Stimulated activated naive CD8-positive, alpha-beta T cell treated with anti-CD3 and anti-CD28 coated beads, Interleukin-15, amount 100 ng/mL, for 72 hours (primary cell): ENCODE data around the gene OTUD3.

Source experiments
- ATAC-seq: fragments of 150-1000 bp; cut with Tn5 transposase; 2 replicates; pipeline ENCODE4 v1.10.0; 2021; ENCODE audit warnings: mild to moderate bottlenecking, moderate library complexity
- DNase-seq, 2 donors: peaks; one replicate each; pipeline ENCODE4 v3.0.0; 2021 to 2022
- H3K27ac Mint-ChIP-seq, 2 donors: one replicate each; pipeline ENCODE4 v1.8.0; 2022; ENCODE audit warnings: mild to moderate bottlenecking in 2 of 2, mixed read lengths in 2 of 2, moderate library complexity in 2 of 2
- H3K27me3 Mint-ChIP-seq: one replicate; pipeline ENCODE4 v1.8.0; 2022; ENCODE audit warnings: mixed read lengths
- H3K4me1 Mint-ChIP-seq: one replicate; pipeline ENCODE4 v1.8.0; 2022; ENCODE audit warnings: mild to moderate bottlenecking, mixed read lengths
- H3K4me3 Mint-ChIP-seq, 2 donors: one replicate each; pipeline ENCODE4 v1.8.0; 2022; ENCODE audit warnings: mild to moderate bottlenecking in 2 of 2, mixed read lengths in 2 of 2, moderate library complexity in 1 of 2
- H3K9me3 Mint-ChIP-seq, 2 donors: one replicate each; pipeline ENCODE4 v1.8.0; 2022; ENCODE audit warnings: mixed read lengths in 2 of 2

OTUD3 gene

GRCh38 chr1:19945914-19946313 lies 63.7 kb downstream of the OTUD3 start:
- Mint-ChIP-seq H3K4me3 (no peak overlapping the region), H3K27ac (no peak overlapping the region), H3K9me3 (no peaks in the 10 kb centered on the region), H3K4me1 (no peaks in the 10 kb centered on the region), H3K27me3 (peaks cover 14% of the 10 kb centered on the region)
- ATAC-seq (no peak), DNase-seq (no peak)

GRCh38 chr1:19946331-19946751 lies 64.1 kb downstream of the OTUD3 start:
- H3K27ac Mint-ChIP-seq: no peak overlapping the region
- ATAC-seq: no peak

GRCh38 chr1:19946971-19947370 lies 64.8 kb downstream of the OTUD3 start:
- H3K9me3 Mint-ChIP-seq: no peaks in the 10 kb centered on the region
- H3K4me3 Mint-ChIP-seq: no peak overlapping the region
- no peaks in the 10 kb centered on the region for H3K4me1 Mint-ChIP-seq
- ATAC-seq (no peak), DNase-seq (no peak)
- no peak overlapping the region for H3K27ac Mint-ChIP-seq
- H3K27me3 Mint-ChIP-seq: peaks cover 18% of the 10 kb centered on the region

More at GRCh38 chr1:19946331-19946751, 64.1 kb downstream of the OTUD3 start:
- Mint-ChIP-seq H3K9me3 (no peaks in the 10 kb centered on the region), H3K4me3 (no peak overlapping the region), H3K4me1 (no peaks in the 10 kb centered on the region), H3K27me3 (peaks cover 14% of the 10 kb centered on the region)
- no peak for DNase-seq

- ATAC-seq: no peak
- H3K4me3 Mint-ChIP-seq: no peak overlapping the region
These were observed 66.8 kb downstream of the OTUD3 start for GRCh38 chr1:19949016-19949415.

GRCh38 chr1:19954059-19954458 lies 71.9 kb downstream of the OTUD3 start:
- Mint-ChIP-seq H3K4me3 (no peak overlapping the region), H3K4me1 (peaks cover 9% of the 10 kb centered on the region), H3K9me3 (peaks cover 13 to 15% of the 10 kb centered on the region in 2 donors), H3K27ac (peak overlapping the region in 1 of 2 donors; percentile 46), H3K27me3 (peaks cover 55% of the 10 kb centered on the region)
- ATAC-seq (no peak), DNase-seq (no peak)

More at GRCh38 chr1:19949016-19949415, 66.8 kb downstream of the OTUD3 start:
- Mint-ChIP-seq H3K27me3 (peaks cover 38% of the 10 kb centered on the region), H3K9me3 (peaks cover 8 to 11% of the 10 kb centered on the region in 2 donors), H3K4me1 (peaks cover under 1% of the 10 kb centered on the region), H3K27ac (no peak overlapping the region)
- no peak for DNase-seq

- Mint-ChIP-seq H3K27me3 (peaks cover 53% of the 10 kb centered on the region), H3K4me3 (no peak overlapping the region), H3K9me3 (peaks cover 13 to 15% of the 10 kb centered on the region in 2 donors), H3K4me1 (peaks cover 9% of the 10 kb centered on the region), H3K27ac (peak overlapping the region in 1 of 2 donors; percentile 74)
- ATAC-seq: no peak
- no peak for DNase-seq
These were observed 73.5 kb downstream of the OTUD3 start for GRCh38 chr1:19955534-19956170.

GRCh38 chr1:19957779-19958178 lies 75.6 kb downstream of the OTUD3 start:
- Mint-ChIP-seq H3K4me1 (peaks cover 9% of the 10 kb centered on the region), H3K27me3 (peaks cover 54% of the 10 kb centered on the region), H3K4me3 (no peak overlapping the region), H3K9me3 (peaks cover 12 to 13% of the 10 kb centered on the region in 2 donors), H3K27ac (no peak overlapping the region)
- no peak for ATAC-seq
- no peak for DNase-seq

- DNase-seq (no peak), ATAC-seq (no peak)
- Mint-ChIP-seq H3K27me3 (peaks cover 54% of the 10 kb centered on the region), H3K4me3 (no peak overlapping the region), H3K27ac (no peak overlapping the region), H3K4me1 (no peaks in the 10 kb centered on the region), H3K9me3 (peaks cover 0 to 22% of the 10 kb centered on the region in 2 donors)
These were observed 78.4 kb downstream of the OTUD3 start for GRCh38 chr1:19960591-19960990.
